Muscle of arm (tissue), 12 donors: ENCODE data around the gene CFI. TPM values are rescaled to one million over a fixed set of nuclear protein-coding genes. Genes with fewer than 3 reads are reported as not detected.

Source experiments
- DNase-seq: peaks from one replicate; pipeline ENCODE4 v3.0.0-alpha.2; 2013
- polyA plus RNA-seq, 12 donors: library from polyadenylated mRNA; unstranded; fragments of 120-200 nt; gene quantifications; one replicate each; pipeline ENCODE4 v1.2.1, GENCODE V29; 2013; ENCODE audit not compliant: insufficient read length in 12 of 12

Gene CFI
- polyA plus RNA-seq, 12 donors, result 4.9 to 12.2 (median 6.9) TPM; not detected in 1

GRCh38 chr4:109735566-109736365, 66.0 kb downstream of the CFI start:
- DNase-seq, result no peak

- no peak for DNase-seq
These were observed 68.1 kb downstream of the CFI start for GRCh38 chr4:109733728-109734127.

DNA sequence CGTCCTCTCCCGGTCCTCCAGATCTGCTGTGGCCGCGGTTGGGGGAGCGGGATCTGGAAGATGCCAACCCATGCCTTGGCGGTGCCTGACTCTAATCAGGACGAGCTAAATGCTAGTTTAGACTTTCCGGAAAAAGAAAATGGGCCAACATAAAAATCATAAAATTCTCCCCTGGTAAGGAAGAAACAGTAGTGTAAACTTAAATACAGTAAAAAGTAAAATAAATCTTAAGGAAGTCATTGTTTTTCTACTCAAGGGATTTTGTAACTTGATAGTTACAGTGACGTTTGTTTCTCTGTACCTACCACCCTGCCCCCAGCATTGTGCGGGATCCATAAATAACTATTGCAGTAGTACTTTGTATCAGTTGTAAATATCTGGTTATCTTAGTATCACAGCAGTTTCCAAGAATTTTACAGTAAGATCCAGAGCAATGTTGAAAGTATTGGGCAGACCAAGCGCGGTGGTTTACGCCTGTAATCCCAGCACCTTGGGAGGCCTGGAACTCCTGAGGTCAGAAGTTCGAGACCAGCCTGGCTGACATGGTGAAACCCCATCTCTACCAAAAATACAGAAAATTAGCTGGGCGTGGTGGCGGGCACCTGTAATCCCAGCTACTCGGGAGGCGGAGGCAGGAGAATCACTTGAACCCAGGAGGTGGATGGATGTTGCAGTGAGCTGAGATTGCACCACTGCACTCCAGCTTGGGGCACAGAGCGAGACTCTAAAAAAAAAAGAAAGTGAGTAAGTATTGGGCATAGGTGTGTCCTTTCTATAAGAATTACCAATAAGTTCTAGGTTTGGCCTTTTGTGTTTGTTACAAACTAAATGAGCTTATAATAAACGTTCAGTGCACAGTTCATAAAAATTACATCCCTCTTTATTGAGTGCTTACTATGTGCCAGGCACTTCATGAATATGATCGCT, 70.9 kb downstream of the CFI start:
- no peak for DNase-seq

DNA sequence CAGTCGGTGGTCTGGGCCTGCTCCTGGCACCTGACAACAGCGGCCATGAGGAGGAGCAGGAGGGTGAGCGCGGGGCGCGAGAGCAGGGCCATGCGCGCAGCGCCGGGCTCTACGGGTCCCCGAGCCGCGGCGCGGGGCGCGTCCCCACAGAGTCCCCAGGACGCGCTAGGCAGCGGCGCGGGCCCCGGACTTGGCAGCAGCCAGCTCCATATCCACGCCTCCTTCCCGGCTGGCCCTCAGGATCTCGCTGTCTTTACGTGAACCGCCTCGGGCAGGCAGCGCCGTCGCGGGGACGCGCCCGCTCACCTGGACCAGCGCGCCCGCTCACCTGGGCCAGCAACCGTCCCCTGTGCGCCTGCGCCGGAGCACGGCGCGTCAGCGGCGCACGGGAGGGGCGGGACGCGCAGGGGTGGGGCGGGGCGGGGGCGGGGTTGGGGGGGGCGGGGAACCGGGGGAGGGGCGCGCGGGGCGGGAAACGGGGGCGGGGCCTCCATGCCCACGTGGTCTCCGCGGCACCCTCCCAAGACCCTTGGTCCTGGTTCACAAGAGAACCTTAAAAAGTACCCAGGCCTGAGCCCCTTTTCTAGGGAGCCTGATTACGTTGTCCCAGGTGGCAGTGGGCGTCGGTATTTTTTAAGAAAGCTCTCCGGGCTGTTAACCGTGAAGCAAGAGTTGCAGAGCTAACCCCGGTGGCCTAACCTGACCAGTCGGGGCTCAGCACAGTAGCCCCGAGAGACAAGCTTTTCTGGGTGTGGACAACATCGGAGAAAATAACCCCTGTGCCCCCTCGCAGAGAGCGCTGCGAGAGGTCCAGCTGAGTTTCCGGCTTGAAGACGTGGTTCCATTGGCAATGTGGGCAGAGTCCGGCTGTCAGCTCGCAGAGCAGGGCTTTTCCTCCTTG, 71.8 kb downstream of the CFI start, which contains the start of gene PLA2G12A:
Gene PLA2G12A (minus strand): TSS at position 353 of the 901 bp plus-strand sequence. CDS start 261 bp downstream, at position 92.
- DNase-seq, result peak; percentile 66

GRCh38 chr4:109729117-109729717, 72.6 kb downstream of the CFI start:
- peak; percentile 19 for DNase-seq

GRCh38 chr4:109728385-109728784, 73.4 kb downstream of the CFI start:
- no peak for DNase-seq

DNA sequence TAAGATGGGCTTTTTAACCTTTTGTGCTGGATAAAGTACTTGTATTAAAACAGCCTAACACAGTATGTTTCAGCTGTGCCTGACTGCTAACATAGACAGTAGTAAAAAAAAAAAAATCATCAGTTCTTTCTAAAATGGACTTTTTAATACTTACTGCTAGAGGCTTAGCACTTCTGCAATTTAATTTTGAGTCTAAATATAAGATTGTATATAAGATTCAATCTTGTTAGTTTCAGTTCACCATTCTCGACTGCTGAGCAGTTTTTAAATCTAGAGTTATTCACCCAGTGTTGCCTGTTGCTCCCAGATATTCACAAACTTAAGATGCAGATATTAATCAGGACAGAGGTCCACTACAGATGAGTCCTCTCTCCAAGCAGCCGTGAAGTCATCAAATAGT, 78.7 kb downstream of the CFI start:
- no peak for DNase-seq

GRCh38 chr4:109722357-109722756, 79.4 kb downstream of the CFI start:
- no peak for DNase-seq

GRCh38 chr4:109721033-109721432, 80.8 kb downstream of the CFI start:
- DNase-seq, result no peak

- no peak for DNase-seq
These were observed 82.2 kb downstream of the CFI start for GRCh38 chr4:109719604-109720003.

GRCh38 chr4:109718759-109719158, 83.0 kb downstream of the CFI start:
- no peak for DNase-seq

DNA sequence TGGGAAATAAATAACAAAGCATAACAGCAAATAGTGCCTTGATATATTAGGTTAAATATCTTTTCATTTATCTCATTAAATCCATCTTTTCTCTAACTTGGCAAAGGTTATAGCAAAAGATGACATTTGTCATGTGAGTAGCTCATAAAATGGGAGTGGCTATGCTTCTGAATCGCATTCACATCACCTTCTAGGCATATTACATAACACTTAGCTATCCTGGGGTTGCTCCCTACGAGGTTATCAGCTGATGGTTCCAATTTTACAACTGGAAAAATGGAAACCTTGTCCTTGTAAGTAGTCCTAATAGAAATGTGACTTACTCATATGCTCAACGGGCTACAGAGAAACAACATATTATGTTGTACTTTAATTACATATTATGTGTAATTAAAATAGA, 88.3 kb downstream of the CFI start:
- DNase-seq, result no peak

DNA sequence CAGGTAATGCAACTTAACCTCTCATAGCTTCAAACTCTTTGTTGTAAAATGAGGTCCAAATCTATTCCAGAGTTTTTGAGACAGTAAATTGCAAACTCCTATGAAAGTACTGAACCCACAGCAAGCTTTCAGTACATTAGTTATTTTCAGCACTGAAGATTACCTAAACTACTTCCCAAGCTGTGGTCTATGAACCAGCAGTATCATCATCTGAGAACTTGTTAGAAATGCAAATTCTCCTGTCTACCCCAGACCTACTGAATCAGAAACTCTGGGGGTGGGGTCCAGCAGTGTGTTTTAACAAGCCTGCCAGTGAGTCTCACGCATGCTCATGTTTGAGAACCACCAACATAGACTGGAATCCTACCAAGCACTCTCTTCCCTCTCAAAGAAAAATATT, 92.8 kb downstream of the CFI start:
- no peak for DNase-seq

- DNase-seq, result no peak
These were observed 93.4 kb downstream of the CFI start for GRCh38 chr4:109708435-109708834.

DNA sequence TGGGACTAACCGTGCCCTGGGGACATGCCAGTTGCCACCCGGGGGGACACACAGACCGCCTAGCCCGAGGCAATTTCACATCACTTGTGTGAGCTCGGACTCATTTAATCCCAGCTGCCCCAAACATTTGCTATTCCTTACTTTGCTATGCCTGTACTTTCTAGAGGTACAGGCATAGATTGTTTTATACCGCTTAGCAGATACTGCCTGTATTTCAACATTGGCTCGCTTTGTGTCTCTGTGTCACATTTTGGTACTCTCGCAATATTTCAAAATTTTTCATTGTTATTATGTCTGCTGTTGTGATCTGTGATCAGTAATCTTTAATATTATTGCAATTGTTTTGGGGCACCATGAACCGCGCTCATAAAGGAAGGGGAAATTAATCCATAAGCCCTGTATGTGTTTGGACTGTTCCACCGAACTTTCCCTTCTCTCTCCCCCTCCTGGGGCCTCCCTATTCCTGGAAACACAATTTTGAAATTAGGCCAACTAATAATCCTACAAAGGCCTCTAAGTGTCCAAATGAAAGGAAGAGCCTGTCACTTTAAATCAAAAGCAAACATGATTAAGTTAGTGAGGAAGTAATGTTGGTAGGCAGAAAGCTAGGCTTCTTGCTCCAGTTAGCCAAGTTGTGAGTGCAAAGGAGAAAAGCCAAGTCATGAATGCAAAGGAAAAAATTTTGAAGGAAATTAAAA, 98.0 kb downstream of the CFI start:
- DNase-seq, result peak; percentile 25

DNA sequence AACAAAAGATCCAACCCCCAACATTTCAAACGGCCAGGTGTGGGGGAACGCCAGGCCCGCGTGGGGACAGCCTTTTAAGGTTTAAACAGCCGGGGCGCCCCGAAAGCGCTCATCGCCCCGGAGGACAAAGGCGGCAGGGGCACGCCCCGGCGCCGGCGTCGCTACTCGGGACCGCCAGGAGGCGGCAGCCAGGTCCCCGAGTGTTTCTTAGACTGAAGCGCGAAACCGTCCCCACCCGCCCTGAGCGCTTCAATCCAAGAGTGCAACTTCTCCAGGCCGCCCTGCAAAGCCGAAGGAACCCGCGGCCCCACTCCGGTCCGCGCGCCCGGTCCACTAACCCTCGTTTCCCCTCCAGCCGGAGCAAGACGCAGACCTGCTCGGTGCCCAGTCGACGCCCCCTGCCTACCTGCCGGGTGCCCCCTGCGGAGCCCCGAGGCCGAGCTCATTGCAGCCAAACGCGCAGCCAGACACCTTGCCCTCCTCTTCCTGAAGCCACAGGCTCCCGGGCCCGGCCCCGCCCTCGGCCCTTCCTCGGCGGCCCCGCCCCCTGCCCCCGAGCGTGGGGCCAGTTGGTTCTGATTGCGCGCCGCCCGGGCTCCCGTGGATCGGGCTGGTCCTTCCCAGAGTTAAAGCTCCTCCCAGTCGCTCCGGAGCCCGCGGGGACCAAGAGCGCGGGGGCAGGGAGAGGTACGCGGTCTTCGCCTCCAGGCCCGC, 98.7 kb downstream of the CFI start, which contains the start of gene CASP6:
Gene CASP6 (minus strand): TSS at position 496 of the 714 bp plus-strand sequence. CDS start 50 bp downstream, at position 446.
- peak; percentile 79 for DNase-seq

DNA sequence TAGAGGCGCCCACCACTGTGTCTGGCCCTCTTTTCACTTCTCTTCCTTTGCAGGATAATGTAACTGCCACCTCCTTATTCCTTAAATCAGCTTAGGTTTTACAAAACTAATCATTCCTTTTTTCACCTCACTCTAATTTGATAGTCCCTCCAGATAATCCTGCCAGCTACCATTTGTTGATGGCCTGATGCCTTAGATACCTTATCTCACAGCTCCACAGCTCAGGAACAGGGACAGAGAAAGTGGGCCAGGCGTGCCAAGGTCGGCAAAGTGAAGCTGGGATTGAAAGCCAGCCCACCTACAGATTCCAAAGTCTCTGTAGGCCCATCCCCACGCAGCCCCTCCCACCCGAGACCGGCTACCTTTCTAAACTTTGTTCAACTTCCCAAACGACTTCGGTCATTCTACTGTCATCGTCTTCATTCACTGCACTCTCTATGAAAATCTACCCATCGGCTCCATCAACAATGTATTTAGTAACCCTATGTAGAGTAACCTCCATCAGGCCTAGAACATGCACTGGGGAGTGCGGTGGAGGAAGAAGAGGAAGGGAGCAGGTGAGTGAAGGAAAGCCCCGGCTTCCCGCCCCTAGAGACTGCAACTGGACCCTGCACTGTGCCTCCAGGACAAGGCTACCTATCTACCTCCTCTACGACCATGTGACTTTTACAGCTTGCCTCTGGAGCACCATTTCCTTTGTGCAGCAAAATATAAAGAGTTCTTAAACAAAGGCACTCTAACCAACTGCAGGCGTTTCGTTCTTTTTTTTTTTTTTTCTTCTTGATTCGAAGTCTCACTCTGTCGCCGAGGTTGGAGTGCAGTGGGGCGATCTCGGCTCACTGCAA, 100.0 kb downstream of the CFI start:
- DNase-seq, result no peak

GRCh38 chr4:109699553-109700225, 102.1 kb downstream of the CFI start:
- no peak for DNase-seq
